ENCODE results near the gene ICAM5.

ICAM5 gene

DNA sequence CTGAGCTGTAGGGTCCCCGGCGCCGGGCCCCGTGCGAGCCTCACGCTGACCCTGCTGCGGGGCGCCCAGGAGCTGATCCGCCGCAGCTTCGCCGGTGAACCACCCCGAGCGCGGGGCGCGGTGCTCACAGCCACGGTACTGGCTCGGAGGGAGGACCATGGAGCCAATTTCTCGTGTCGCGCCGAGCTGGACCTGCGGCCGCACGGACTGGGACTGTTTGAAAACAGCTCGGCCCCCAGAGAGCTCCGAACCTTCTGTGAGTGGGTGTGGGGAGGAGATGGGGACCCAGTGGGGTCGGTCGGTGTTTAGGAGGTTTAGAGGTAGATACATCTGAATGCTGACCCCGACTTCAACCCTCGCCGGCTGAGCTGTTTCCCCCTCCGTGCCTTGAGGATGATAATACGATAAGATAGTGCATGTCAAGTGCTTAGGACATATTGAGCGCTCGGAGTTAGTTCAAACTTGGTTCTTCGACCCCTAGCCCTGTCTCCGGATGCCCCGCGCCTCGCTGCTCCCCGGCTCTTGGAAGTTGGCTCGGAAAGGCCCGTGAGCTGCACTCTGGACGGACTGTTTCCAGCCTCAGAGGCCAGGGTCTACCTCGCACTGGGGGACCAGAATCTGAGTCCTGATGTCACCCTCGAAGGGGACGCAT lies 1.9 kb downstream of the ICAM5 start:
- DNase-seq (ENCODE audit: low spot score), result no peak

DNA sequence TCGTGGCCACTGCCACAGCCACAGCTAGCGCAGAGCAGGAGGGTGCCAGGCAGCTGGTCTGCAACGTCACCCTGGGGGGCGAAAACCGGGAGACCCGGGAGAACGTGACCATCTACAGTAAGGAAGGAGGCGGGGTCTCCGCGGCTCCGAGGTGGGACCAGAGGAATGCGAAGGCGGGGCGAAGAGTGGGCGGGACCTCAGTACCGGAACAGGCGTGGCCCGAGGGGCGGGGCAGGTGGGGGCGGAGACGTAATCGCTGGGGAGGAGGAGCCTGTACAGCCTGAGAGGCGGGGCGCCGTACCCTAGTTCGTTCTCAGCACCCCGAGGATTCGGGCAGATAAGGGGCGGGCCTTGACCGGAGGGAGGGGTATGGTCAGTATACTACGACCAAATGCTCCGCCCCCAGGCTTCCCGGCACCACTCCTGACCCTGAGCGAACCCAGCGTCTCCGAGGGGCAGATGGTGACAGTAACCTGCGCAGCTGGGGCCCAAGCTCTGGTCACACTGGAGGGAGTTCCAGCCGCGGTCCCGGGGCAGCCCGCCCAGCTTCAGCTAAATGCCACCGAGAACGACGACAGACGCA lies 2.5 kb downstream of the ICAM5 start:
- DNase-seq (ENCODE audit: low spot score), result no peak

DNA sequence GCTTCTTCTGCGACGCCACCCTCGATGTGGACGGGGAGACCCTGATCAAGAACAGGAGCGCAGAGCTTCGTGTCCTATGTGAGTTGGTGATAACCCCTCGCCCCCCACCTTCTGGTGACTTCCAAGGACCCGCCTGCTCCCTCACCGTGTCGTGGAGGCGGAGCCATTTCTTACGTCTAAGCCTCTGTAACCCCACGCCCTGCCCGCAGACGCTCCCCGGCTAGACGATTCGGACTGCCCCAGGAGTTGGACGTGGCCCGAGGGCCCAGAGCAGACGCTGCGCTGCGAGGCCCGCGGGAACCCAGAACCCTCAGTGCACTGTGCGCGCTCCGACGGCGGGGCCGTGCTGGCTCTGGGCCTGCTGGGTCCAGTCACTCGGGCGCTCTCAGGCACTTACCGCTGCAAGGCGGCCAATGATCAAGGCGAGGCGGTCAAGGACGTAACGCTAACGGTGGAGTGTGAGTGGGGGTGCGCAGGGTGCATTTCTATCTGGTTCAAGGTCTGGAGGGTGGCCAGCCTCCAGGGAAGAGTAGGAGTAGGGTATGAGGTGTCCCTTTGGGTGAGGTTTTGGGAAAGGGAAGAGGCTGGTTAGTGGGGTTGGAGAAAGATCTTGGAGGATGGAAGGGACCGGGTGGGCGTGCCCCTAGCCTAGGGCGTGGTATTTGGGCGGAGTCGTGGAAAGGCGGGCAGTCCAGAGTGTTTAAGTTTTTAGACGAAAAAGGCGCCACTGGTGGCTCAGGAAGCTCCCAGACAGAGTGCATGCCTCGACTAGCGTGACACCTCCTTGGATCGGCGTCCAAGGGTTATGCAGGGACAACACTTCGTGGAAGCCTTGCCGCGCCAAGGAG lies 3.3 kb downstream of the ICAM5 start:
- no peak for DNase-seq (ENCODE audit: low spot score)

DNA sequence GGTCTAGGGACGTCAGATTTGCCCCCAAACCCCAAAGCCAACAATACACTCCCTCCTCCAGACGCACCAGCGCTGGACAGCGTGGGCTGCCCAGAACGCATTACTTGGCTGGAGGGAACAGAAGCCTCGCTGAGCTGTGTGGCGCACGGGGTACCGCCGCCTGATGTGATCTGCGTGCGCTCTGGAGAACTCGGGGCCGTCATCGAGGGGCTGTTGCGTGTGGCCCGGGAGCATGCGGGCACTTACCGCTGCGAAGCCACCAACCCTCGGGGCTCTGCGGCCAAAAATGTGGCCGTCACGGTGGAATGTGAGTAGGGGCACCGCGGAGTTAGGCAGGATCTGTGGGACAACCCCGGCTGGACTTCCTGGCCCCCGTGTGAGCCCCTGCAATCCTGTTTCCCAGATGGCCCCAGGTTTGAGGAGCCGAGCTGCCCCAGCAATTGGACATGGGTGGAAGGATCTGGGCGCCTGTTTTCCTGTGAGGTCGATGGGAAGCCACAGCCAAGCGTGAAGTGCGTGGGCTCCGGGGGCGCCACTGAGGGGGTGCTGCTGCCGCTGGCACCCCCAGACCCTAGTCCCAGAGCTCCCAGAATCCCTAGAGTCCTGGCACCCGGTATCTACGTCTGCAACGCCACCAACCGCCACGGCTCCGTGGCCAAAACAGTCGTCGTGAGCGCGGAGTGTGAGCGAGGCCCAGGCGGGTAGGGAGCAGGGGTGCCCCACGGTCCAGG lies 4.0 kb downstream of the ICAM5 start:
- DNase-seq (ENCODE audit: low spot score), result no peak

DNA sequence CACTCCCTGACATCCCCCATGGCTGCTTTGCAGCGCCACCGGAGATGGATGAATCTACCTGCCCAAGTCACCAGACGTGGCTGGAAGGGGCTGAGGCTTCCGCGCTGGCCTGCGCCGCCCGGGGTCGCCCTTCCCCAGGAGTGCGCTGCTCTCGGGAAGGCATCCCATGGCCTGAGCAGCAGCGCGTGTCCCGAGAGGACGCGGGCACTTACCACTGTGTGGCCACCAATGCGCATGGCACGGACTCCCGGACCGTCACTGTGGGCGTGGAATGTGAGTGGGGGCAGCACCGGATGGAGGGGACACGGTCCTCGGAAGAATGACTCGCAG lies 4.6 kb downstream of the ICAM5 start:
- DNase-seq (ENCODE audit: low spot score), result no peak

DNA sequence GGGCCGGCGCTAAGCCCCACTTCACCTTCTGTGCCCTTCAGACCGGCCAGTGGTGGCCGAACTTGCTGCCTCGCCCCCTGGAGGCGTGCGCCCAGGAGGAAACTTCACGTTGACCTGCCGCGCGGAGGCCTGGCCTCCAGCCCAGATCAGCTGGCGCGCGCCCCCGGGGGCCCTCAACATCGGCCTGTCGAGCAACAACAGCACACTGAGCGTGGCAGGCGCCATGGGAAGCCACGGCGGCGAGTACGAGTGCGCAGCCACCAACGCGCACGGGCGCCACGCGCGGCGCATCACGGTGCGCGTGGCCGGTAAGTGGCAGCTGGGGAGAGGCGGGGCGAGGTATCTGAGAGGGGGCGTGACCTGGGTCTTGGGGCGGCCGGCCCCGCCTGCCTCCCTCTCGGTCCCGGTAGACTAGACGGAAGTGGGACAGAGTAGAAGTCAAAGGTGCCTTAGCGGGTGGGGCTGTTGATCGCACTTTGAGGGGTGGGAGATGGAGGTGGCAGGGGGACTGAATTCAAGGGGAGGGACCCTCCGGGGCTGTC lies 5.6 kb downstream of the ICAM5 start:
- DNase-seq (ENCODE audit: low spot score), result no peak

DNA sequence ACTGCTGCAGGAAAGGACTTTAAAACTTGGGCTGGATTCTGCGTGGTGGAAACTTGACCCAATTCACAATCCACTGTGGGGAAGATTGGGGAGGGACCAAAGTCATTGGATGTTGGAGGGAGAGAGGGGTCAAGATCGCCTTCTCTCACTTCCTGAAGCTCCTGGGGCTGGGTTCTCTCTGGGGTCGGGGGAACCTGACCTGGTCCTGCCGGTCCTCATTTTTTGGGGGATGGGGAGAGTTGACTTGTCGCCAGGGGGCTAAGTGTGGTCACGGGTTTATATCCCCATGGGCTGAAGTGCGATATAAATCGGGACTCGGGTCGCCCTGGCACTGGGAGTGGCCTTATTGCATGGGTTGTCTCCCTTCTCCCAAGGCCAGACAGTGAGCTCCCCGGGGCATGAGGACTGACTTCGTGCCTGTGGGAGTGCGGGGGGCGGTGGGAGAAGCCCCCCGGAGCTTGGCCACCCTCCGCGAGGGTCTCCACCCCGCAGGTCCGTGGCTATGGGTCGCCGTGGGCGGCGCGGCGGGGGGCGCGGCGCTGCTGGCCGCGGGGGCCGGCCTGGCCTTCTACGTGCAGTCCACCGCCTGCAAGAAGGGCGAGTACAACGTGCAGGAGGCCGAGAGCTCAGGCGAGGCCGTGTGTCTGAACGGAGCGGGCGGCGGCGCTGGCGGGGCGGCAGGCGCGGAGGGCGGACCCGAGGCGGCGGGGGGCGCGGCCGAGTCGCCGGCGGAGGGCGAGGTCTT lies 6.3 kb downstream of the ICAM5 start:
- DNase-seq (ENCODE audit: low spot score), result no peak

DNA sequence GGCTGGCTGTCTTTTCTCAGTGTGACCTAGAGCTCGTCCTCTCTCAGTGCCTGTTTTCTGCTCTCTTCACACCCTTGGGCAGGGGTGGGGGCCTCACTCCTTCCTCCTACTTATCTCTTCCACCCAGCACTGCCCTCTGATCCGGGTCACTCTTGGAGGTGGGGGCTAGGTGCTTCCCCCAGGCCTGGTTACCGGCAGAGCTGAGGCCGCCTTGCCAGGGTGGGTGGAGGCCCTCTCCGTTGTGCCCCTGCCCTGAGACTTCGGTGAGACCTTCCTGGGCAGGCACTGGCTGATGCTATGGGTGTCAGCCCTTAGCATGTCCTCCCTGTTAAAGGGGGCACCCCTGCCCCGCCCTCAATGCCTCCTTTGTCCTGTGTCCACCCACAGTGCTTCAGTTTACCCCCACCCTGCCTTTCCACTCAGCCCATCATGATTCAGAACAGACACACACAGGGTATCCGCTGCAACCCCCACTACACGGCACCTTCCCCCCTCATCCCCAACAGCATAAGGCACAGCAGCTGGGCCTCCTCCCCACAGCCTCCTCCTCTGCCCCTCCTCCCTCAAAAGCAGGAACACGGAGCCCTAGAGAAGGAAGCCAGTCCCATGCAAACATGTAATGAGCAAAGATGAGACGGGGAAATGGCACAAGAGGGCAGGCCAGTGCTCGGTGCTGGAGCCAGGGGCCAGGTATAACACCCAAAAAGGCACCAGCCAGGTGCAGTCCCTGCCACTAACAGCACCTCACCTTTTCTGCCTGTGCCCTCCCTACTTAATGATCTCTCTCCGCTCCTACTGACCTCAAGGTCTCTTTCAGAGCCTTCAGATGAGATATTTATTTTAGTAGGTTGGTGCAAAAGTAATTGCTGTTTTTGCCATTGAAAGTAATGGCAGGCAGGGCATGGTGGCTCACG lies 10.1 kb downstream of the ICAM5 start:
- DNase-seq (ENCODE audit: low spot score), result no peak

DNA sequence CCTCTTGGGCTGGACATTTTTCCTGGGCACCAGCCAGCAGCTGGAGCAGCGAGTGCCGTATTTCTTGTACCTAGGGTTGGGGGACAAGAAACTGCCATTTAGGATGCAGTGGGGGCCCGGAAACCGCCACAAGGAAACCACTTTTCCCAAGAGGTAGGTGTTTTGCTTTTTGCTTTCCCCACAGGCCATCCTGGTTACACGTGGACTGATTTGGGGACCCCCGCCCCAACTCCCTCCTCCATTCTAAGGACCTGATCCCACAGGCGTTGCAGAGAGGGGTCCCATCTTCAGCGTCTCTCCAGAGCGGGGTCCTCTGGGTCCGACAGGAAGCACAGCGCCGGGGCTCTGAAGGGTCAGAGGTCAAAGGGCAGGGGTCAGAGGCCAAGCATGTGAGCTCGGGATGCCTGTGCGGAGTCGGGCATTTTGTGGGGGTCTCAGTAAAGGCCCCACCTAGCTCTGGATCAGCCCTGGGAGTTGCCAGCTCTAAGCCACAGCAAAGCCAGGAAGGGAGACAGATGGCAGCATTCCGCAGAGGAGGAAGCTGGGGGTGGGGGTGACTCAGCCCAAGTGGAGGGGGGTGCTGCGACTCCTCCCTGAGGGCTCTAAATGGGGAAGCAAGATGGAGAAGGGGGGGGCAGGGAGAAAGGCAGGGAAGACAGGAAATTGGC lies 15.5 kb downstream of the ICAM5 start:
- no peak for DNase-seq (ENCODE audit: low spot score)

DNA sequence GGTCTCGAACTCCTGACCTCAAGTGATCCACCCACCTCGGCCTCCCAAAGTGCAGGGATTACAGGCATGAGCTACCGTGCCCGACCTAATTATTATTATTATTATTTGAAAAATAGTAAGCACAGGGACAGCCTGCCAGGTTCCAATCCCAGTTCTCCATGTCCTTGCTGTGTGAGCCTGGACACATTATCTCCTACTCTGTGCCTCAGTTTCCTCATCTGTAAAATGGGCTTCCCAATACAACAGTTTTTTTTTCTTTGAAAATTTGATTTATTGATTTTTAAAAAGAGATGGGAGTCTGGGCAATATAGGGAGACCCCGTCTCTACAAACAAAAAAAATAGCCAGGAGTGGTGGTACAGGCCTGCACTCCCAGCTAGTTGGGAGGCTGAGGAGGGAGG lies 16.6 kb downstream of the ICAM5 start:
- no peak for DNase-seq (ENCODE audit: low spot score)

DNA sequence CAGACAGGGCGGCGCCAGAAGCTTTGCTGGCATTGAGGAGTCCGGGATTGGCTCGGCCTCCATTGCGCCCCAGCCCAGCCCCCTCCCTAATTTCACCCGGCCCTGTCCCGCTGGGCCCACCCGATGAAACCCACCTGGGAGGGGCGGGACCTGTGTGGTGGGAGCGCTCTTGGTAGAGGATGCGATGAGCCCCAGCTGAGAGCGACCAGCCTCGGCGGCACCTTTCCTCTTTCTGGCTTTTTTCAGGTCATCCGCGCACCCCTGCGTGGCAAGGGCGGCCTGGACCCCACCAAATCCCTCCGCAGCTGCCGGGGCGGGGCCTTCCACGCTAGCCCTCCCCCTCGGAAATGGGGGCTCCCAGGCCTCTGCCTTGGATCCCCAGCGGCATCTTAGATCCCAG lies 19.7 kb downstream of the ICAM5 start, which contains the start of gene ZGLP1:
TSS of gene ZGLP1 (minus strand) at position 393 of the 400 bp plus-strand sequence.
- DNase-seq (ENCODE audit: low spot score), result no peak

DNA sequence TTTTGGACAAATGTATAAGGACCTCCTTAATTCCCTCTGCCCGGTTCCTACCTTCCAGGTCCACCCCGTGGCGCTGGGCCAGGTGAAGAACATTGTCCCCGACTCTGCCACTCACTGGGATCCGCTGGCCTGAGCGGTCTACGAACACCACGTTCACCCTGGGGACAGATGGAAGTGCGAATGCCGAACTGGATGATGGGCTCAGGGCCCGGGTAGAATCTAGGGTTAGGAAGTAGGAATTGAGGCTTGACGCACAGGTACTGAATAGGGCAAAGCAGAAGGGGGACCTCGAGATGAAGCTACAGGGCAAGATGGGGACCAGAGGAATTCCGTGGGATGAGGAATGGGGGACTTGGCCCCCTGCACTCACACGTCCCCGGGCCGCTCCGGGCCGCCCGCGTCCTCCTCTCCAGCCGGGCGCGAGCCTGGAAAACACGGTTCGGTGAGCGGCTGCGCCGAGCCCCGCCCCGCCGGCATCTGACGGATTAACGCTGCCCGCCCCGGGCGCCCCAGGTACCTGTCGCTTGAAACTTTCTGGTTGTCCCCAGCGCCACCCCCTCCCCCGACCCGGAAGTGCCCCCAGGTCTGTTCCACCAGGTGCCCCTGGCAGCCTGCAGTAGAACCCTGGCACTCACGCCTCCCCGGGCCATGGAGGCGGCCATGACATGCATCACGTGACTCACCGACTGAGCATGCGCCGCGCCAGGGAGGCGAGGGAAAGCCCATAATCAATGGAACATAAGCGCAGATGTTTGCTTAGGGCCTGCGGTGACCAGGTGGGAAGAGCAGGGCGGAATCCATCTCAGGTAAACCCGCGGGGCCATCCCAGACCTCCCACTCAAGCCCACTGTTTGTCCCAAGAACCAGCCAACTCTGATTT lies 25.8 kb downstream of the ICAM5 start, which contains the start of gene FDX2:
TSS of gene FDX2 (minus strand) at position 681 of the 880 bp plus-strand sequence. CDS start at position 662, 19 bp downstream.
- DNase-seq (ENCODE audit: low spot score), result peak; percentile 86

DNA sequence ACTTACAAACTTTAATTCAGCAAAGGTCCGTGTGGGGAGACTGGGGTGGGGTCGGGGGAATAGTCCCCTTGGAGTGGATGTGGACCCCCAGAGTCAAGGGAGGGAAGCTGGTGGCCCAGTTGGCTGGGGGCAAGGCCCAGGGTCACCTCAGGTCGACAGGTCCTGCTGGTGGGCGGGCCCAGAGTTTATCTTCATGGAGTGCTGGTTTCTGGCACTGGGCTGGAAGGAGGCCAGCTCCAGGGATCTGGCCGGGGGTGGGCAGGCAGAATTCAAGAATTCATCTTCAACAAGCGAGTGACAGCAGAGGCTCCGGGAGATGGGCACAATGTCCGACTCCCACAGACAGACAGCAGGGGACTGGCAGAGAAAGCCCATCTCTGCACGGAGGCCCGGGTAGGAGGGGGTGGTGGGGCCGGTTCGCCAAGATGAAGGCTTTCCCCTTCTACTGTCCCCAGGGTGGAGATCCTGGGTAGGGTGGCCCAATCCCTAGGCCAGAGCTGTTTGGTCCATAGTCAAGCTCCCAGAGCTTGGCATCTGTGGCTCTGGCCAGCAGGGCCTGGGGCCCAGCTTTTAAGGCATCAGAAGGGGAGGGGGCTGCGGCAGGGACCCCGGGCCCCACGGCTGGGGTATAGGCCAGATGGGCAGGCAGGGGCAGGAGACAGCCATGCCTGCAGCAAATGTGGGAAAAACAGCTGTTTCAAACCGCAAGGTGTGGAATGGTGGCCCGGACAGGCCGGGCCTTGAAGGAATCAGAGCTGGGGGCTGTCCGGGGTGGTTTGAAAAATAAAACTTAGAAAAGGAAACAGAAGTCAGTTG lies 26.7 kb downstream of the ICAM5 start:
- peak; percentile 27 for DNase-seq (ENCODE audit: low spot score)

DNA sequence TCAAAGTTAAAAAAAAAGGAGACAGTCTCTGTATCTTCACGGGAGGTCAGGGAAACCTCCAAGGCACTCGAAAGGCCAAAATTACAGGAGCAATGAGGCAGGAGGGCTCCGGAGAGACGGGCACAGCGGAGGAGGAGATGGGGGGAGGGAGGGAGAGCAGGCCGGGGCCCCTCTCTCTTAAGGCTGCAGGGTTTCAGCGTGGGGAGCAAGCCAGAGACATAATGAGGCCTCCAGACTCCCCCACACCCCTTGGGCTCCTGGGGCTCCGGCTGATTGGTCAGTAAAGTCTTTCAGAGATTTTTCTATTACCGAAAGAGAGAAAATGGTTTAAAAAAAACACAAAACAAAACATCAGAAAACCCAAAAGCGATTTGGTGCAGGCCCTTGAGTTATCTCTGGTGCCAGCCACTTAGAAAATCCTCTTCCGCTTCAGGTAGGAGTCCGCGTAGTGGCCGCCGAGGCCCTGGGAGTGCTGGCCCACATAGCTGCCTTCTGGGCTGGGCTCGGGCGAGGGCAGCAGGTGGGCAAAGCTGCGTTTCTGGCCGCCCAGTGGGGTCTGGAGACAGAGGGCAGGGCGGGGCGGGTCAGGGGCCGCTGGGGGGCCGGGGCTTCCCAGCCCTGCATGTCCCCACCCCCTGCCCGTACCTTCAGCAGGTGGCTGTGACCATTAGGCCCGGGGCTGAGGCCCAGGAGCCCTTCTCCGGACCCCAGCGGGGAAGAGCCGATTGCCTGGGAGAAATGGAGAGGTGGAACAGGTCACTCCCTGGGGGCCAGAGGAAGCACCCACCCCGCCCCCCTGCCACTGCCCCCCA lies 27.5 kb downstream of the ICAM5 start:
- peak; percentile 18 for DNase-seq (ENCODE audit: low spot score)

DNA sequence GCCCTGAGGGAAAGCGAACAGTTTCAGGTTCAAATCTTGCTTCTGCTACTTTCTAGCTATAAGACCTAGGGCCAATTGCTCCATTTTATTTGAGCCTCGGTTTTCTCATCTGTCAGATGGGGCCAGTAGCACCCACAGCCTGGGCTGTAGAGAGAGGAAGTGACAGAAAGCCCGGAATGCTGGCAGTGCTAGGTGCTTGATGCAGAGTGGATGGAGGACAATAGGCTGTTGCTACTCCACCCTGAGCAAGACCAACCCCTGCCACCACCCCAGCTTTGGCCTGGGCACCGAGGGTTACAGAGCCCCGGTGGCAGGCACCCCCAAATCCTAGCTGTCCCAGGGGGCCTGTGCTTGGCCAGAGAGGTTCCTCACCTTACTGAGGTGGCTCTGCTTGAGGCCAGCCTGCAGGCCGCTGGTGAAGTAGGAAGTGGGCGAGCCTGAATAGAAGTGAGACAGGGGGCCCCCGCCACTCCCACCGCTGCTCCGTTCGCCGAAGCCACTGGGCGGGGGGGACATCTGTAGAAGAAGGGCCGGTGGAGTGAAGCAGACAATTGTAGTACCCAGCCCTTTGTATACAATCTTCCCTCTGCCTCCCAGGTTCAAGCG lies 28.2 kb downstream of the ICAM5 start:
- no peak for DNase-seq (ENCODE audit: low spot score)
